ENCODE measurements around the gene BGN. TPM values are rescaled to one million over a fixed set of nuclear protein-coding genes. Genes with fewer than 3 reads are reported as not detected.

BGN gene
- total RNA-seq, 4 donors from 2014 or later = 1.1 to 50.7 (median 9.8) TPM

DNA sequence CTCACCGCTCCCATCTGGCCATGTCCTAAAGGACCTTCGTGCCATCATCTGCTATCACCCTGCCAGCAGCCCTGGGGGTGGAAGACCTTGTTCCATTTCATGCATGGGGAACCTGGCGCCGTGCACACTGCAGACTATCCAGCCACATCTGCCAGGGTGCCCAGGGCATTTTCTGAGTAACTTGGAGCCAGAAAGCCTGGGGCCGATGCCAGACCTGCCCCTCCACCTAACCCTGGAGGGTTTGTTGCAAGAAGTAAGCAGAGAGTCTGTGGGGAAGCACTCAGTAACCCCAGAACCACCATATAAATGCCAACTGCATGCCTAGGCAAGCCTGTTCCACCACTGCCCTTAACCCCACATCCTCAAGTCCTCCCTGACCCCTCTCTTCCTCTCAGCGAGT, 31.7 kb upstream of the BGN start:
- Histone ChIP-seq H3K27ac (no peak overlapping the region), H3K9me3 (no peaks in the 10 kb centered on the region), H3K36me3 (no peaks in the 10 kb centered on the region), H3K4me1 (no peaks in the 10 kb centered on the region), H3K4me3 (no peak overlapping the region), H3K27me3 (no peaks in the 10 kb centered on the region)
- intact Hi-C loops (cut with DNase I; ENCODE audit: low total_unique reads) (no loop called here), in situ Hi-C loops (cut with MboI; ENCODE audit: low sequenced_read_pairs in 4 of 4) (loop anchor here in 1 of 4 donors (25.0 kb wide), 1 partner anchor 526 kb away; no protein-coding TSS in a partner anchor)
- TF ChIP-seq CTCF (IDR thresholded peaks at IDR 0.05 in 4 of 5, conservative IDR thresholded peaks at IDR 0.05 in 1 of 5) (no peak), POLR2A (IDR thresholded peaks at IDR 0.05) (no peak)
- ATAC-seq = no peak
- DNase-seq = no peak

- ATAC-seq = no peak
- Histone ChIP-seq H3K36me3 (no peaks in the 10 kb centered on the region), H3K9me3 (no peaks in the 10 kb centered on the region), H3K4me3 (no peak overlapping the region), H3K27me3 (no peaks in the 10 kb centered on the region), H3K4me1 (no peaks in the 10 kb centered on the region), H3K27ac (no peak overlapping the region)
- intact Hi-C loops (cut with DNase I; ENCODE audit: low total_unique reads) (no loop called here), in situ Hi-C loops (cut with MboI; ENCODE audit: low sequenced_read_pairs in 4 of 4) (loop anchor here in 1 of 4 donors (25.0 kb wide), 1 partner anchor 526 kb away; no protein-coding TSS in a partner anchor)
- no peak for DNase-seq
- TF ChIP-seq POLR2A (IDR thresholded peaks at IDR 0.05) = no peak
These were observed 31.2 kb upstream of the BGN start for GRCh38 chrX:153463556-153463955.

- Histone ChIP-seq H3K4me3 (no peak overlapping the region), H3K27ac (no peak overlapping the region), H3K27me3 (no peaks in the 10 kb centered on the region), H3K9me3 (no peaks in the 10 kb centered on the region), H3K36me3 (no peaks in the 10 kb centered on the region), H3K4me1 (peaks cover 0 to under 1% of the 10 kb centered on the region in 2 donors)
- ATAC-seq (no peak), DNase-seq (no peak)
- TF ChIP-seq POLR2A (IDR thresholded peaks at IDR 0.05) = no peak
- TF ChIP-seq CTCF (IDR thresholded peaks at IDR 0.05 in 4 of 5, conservative IDR thresholded peaks at IDR 0.05 in 1 of 5) = no peak
- in situ Hi-C loops (cut with MboI; ENCODE audit: low sequenced_read_pairs in 4 of 4) (loop anchor here in 1 of 4 donors (25.0 kb wide), 1 partner anchor 527 kb away; no protein-coding TSS in a partner anchor), intact Hi-C loops (cut with DNase I; ENCODE audit: low total_unique reads) (no loop called here)
These were observed 30.7 kb upstream of the BGN start for GRCh38 chrX:153464116-153464515.

DNA sequence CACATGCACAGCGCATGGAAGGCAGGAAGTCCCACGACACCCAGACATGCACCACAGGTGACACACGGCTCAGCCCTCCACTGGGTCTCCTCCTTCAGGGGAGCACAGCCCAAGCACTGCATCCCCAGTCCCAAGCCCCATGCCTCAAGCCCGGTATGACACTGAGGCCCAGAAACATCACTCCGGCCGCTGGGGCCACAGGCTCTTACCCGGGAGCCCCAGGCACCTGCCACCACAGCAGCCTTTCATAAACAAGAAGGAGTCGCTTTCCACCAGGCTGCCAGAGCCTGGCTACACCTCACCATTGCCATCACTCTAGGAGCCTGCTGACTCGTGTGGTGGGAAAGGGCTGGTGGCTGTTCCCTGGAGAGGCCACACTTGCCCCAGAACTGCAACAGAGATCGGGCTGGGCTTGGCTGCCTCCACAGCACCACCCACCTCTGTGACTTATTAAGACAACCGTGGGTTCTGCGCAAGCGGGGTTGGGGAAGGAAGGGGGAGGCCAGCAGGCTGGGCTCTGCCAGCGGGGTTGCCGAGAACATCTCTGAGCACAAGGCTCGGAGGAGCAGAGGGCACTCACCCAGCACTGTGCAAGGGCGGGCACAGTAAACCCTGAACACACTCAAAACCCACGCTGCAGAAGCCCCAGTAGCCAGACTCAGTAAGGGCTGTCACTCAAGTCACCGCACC, 28.9 kb upstream of the BGN start:
- DNase-seq = no peak
- in situ Hi-C loops (cut with MboI; ENCODE audit: low sequenced_read_pairs in 4 of 4) (loop anchor here in 1 of 4 donors (25.0 kb wide), 1 partner anchor 529 kb away; no protein-coding TSS in a partner anchor), intact Hi-C loops (cut with DNase I; ENCODE audit: low total_unique reads) (no loop called here)
- H3K36me3 ChIP-seq = no peaks in the 10 kb centered on the region
- no peak for ATAC-seq
- TF ChIP-seq CTCF (IDR thresholded peaks at IDR 0.05 in 4 of 5, conservative IDR thresholded peaks at IDR 0.05 in 1 of 5) (no peak), POLR2A (IDR thresholded peaks at IDR 0.05) (no peak)
- no peaks in the 10 kb centered on the region for H3K27me3 ChIP-seq
- H3K9me3 ChIP-seq = no peaks in the 10 kb centered on the region
- peaks cover 0 to 9% of the 10 kb centered on the region in 2 donors for H3K4me1 ChIP-seq
- no peak overlapping the region for H3K4me3 ChIP-seq
- no peak overlapping the region for H3K27ac ChIP-seq

DNA sequence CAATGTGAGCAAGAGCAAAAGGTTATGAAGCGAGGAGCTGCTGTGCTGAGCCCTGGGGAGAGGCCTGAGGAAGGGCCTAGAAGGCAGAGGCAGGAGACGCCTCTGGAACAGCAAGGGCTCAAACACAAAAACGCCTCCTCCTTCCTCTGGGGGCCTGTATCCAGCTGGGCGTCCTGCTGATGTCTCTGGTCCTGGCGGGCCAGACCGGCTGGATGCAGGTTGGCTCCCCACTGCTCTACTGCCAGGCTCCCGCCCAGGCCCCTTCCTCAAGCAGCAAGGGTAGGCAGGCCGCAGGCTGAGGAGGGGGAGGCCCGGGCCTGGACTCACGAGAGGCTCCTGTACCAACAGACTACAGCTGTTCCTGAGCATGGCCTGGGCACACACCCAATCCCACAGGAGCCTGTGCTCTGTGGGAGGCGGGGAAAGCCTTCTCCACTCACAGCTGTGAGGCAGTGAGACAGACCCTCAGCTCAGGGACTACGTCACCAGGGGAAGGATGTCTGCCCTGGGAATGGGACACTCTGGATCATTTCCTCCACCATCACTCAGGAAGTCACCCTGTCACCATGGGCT, 26.7 kb upstream of the BGN start:
- no peak overlapping the region for H3K27ac ChIP-seq
- H3K4me3 ChIP-seq = no peak overlapping the region
- no peaks in the 10 kb centered on the region for H3K36me3 ChIP-seq
- no peak for ATAC-seq
- in situ Hi-C loops (cut with MboI; ENCODE audit: low sequenced_read_pairs in 4 of 4) (loop anchor here in 1 of 4 donors (25.0 kb wide), 1 partner anchor 531 kb away; no protein-coding TSS in a partner anchor), intact Hi-C loops (cut with DNase I; ENCODE audit: low total_unique reads) (no loop called here)
- no peaks in the 10 kb centered on the region for H3K27me3 ChIP-seq
- peaks cover 0 to 9% of the 10 kb centered on the region in 2 donors for H3K4me1 ChIP-seq
- H3K9me3 ChIP-seq = no peaks in the 10 kb centered on the region
- no peak for DNase-seq
- TF ChIP-seq POLR2A (IDR thresholded peaks at IDR 0.05) = no peak
- no peak for TF ChIP-seq CTCF (IDR thresholded peaks at IDR 0.05 in 4 of 5, conservative IDR thresholded peaks at IDR 0.05 in 1 of 5)

Measured in gastrocnemius medialis (tissue), 4 donors.